ENCODE data around the gene PPDPF.
"Not testable (repeated sequence)": the region's sequence is repeated elsewhere in the genome, so short reads cannot be mapped to it uniquely, and the experiment has no call there.

PPDPF gene, protein sequence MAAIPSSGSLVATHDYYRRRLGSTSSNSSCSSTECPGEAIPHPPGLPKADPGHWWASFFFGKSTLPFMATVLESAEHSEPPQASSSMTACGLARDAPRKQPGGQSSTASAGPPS

DNA sequence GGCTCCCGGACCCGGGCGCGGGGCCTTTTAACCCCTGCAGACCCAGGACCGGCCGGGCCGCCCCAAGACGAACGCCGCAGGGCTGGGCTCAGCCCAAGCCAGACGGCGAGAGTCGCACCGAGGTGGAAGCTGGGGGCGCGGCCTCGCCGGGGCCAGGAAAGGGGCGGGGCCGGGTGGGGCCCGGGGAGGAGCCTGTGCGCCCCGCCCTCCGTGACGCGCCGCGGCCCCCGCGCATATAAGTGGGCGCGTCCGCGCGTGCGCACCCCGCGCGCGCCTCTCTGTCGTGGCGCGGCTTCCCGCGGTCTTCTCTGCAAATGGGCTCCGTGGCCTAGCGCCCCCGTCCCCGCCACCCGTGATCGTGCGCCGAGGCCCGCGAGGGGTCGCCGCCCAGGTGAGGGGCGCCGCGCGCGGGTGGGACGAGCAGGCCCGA is at the start of gene PPDPF:
Gene PPDPF, plus strand, starts transcription at position 262 of the 430 bp plus-strand sequence. CDS start 544 bp downstream, outside the sequence.
- no peak for DNase-seq

DNA sequence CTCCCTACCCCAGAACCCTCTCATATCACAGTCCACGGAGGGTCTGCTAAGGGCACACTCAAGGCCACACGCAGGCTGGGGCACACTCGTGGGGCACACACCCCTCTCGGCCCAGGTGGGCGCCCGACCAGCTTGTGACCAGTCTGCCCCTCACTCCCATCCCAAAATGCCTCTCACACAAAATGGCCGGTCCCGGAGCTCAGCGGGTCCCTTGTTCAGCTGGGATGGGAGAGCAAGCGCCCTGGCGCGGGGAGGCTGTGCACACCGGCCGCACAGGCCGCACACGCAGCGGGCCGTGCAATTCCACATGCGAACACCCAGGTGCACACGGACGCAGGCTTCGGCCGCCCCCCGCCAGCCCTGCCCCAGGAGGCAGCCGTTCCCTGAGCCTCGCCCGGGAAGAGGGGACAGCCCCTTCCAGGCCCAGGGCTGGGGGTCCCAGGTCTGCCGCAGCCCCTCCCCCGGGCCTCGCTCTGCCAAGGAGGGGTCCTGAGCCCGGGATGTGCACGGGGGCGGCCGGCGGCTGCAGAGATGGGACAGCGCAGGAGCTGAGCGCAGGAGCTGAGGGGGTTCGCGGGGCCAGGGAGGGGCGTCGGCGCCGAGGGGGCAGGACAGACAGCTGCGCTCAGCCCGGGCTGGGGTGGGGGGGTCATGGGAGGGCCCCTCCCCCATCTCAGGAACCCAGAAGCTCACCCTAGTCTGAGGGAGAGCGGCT is 49.4 kb upstream of the PPDPF start:
- no peak for DNase-seq

- DNase-seq = no peak
Observed at GRCh38 chr20:63471717-63471980, 48.9 kb upstream of the PPDPF start.

DNA sequence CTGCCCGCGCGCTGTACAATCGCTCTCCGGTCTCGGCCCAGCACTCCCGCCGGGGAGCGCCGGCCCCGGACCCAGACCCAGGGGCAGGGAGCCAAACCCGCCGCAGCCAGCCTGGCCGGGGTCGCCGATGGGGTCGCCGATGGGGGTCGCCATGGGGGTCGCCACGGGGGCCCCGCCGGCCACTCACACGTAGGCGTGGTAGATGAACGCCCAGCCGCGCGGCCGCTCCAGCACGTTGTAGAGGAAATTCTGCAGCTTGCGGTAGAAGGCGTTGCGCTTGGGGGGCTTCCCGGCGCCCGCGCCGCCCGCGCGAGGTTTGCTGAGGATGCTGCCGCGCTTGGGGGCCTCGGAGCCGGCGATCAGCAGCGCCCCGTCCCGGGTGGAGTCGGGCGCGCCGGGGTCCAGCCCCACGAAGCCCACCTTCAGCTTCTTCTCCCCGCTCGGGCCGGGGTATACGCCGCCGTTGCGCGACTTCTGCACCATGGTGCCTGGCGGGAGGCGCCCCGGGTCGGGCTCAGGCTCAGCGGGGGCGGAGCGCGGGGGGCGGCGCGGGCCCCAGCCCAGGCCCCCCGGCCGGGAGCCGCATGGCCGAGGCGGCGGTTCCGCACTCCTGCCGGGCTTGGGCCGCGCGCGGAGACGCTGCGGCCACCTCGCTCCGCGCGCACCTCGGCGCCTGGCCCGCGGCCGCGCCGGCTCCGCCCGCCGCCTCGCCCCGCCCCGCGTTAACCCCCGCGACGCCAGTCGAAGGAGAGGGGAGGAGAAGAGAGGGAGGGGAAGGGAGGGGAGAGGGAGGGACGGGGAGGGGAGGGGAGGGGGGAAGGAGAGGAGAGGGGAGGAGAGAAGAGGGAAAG is 48.4 kb upstream of the PPDPF start, which contains the start of gene KCNQ2:
Gene KCNQ2, minus strand, starts transcription at position 675 of the 851 bp plus-strand sequence. Its CDS starts 192 bp downstream, at position 483.
- no peak for DNase-seq

- DNase-seq = no peak
Observed at GRCh38 chr20:63472862-63473390, 47.6 kb upstream of the PPDPF start.

DNA sequence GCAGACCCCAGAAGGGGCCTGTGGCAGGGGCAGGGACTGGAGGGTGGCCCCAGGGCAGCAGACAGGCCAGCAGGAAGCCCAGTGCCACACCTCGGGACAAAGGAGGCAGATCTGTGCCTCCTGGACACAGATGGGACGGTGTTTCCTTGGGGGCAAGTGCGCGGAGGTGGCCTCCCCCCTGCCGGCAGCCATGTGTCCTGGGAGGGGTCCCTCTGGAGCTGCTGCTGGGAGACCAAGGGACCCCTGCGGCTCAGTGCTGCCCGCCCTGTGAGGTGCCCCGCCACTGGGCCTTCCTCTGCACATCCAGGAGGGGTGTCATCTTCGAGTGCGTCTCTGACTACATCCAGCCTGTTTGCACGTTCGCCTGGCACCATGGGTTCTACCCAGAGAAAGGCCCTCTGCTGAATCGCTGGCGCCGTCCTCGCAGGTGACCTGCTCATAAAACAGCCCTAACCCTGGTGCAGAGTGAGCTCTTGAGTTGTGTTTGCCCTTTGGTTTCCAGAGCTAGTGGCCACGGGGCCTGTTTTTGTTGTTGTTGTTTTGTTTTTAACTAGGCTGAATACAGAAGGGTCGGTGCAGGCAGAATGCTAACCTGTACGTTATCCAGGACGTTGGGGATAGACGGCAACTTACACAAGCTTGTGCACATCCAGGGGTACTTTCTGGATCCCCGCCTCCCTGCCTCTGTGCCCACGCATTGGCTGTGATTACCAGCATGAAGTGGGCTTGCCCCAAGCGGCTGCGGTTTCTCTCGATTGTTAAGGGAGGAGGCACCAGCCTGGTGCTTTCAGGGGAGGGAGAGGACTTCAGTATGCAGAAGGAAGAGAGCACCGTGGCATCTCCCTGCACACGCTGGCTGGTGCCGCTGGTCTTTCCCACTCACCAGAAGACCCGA is 46.8 kb upstream of the PPDPF start:
- DNase-seq = no peak

- DNase-seq = no peak
Observed at GRCh38 chr20:63475209-63475608, 45.4 kb upstream of the PPDPF start.

GRCh38 chr20:63477061-63477616 is 43.4 kb upstream of the PPDPF start:
- DNase-seq = no peak

GRCh38 chr20:63477944-63478343 is 42.6 kb upstream of the PPDPF start:
- no peak for DNase-seq

DNA sequence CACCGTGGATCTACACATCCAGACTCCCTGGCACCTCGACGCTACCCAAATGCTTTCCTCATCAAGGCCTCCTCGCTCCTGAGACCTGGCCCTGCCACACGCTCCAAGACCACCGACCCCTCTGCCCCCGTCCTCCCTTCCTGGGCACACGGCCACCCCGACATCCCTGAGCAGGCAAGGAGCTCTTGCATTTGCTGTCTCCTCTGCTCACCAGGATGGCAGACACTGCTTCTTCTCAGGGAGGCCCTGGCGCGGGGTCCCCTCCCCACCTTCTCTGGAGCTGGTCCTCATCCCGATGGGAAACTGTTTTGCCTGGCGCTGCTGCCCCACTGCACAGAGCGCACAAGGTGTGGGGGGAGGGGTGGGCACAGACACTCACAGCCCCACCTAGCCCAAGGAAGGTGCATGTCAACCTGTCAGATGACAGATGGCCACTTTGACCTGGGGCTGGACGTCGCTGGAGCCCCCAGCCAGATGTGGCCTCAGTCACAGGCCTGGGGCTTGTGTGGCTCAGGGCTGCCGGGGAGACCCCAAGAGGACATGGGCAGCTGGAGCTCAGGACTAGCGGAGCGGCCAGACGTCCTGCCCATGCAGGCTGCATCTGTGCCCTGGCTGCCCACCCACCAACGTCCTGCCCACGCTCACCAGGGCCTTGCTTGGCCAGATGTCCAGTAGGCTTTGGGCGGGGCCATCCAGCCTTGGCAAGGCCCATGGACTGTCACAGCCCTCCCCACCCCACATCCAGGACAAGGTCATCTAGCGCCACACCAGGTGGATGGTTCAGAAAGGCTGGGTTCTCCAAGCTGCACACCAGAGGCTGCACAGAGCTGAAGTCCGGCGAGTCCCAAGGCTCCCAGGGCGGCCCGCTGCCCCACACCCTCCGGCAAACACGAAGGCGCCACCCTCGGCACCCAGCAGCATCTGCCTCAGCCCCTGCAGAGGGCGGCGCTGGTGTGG is 41.9 kb upstream of the PPDPF start:
- no peak for DNase-seq

- not testable (repeated sequence) for DNase-seq
Observed at GRCh38 chr20:63479695-63480419, 40.7 kb upstream of the PPDPF start.

DNA sequence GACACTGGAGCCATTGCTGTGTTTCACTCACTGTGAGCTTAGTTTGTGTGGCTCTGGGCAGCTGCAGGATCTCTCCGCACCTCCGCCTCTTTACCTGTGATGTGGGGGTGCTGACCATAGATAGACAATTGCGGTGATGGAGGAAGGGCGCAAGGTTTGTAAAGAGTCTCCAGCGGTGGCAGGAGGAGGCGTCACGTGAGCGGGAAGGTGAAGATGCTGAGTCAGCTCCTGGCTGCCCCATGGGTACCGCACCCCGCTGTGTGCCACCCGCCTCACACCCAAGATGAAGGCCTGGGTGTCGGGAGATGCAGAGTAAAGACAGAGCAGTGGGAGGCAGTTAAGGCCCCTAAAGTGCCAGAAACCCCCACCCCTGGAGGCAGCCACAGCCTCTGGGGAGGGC is 39.1 kb upstream of the PPDPF start:
- no peak for DNase-seq

GRCh38 chr20:63482021-63482587 is 38.5 kb upstream of the PPDPF start:
- DNase-seq = no peak

DNA sequence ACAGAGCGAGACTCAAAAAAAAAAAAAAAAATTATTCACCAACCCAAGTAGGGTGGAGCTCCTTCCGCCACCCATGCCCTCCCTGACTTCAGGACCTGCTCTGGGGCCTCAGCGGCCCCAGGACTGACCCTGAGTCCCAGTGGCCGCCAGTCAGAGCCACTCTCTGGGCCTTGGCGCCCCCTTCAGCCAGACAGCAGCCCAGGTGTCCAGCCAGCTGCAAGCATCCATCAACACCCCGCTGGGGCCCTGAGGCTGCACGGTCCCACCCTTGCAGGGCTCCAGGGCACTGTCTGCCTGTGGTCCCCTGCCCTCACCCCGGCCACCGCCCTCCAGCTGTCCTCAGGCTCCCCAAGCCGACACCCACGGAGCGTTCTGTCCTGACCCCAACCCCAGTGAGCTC is 36.7 kb upstream of the PPDPF start:
- no peak for DNase-seq

DNA sequence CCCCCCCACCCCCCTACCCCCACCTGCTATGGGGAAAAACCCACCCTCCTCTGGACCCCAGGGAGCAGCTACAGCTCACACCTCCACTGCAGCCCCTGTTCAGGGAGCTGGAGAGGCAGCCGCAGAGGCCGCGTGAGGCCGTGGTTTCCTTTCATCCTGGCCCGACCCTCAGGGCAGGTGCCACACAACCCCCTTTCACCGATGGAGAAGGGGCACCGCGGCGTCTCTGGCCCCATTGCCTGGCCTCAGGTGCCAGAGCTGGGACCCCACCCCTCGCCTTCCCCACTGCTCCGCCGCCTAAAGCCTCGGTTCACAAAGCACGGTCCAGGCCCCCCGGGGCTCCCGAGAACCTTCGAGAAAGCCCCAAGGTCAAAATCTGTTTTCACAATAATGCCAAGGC is 36.3 kb upstream of the PPDPF start:
- no peak for DNase-seq

GRCh38 chr20:63484651-63485403 is 35.7 kb upstream of the PPDPF start:
- no peak for DNase-seq

DNA sequence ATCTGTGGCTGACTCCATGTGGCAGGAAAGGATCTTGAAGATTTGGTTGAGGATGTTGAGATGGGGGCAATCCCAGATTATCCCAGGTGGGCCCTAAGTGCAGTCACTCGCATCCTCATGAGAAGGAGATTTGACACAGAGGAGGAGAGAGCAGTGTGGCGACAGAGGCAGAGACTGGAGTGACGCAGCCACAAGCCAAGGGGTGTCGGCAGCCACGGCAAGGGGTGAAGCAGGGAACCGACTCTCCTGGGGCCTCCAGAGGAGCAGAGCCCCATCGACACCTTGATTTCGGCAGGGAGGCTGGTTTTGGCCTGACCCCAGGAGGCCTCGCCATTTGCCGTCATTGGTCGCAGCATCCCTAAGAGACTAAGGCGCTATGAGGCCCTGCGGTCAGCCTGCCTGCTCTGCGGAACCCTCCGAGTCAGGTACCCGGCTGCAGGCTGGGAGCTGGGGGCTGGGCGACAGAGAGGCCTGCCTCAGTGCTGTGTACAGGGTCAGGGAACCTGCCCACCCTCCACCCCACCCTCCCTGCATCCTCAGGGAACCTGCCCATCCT is 34.2 kb upstream of the PPDPF start:
- no peak for DNase-seq

GRCh38 chr20:63487116-63487764 is 33.3 kb upstream of the PPDPF start:
- no peak for DNase-seq

All from NCI-H2029 treated with DMSO at 0.1 percent for 48 hours (cell line).